H54 (cell line): ENCODE measurements around the gene XPO5.
"Not testable (repeated sequence)": the region's sequence is repeated elsewhere in the genome, so short reads cannot be mapped to it uniquely, and the experiment has no call there.

Experiments used
- DNase-seq: peaks from one replicate; pipeline ENCODE4 v3.0.0; 2011; ENCODE audit warnings: low spot score, mixed read lengths; ENCODE audit not compliant: insufficient read length
- FAIRE-seq: peaks from 3 replicates; lab custom pipeline; 2011; peaks lifted over from hg19 to GRCh38; lab: Jason Lieb, UNC
- POLR2A ChIP-seq: IDR thresholded peaks from 2 replicates; pipeline ENCODE4 v1.6.1; 2011; ENCODE audit warnings: low read depth, mild to moderate bottlenecking, low read length

Gene XPO5

GRCh38 chr6:43504756-43505593, 70.9 kb downstream of the XPO5 start:
- no peak for TF ChIP-seq POLR2A
- DNase-seq (no peak), FAIRE-seq (no peak)

- no peak for TF ChIP-seq POLR2A
- no peak for DNase-seq
- FAIRE-seq = no peak
These were observed 72.4 kb downstream of the XPO5 start for GRCh38 chr6:43503443-43503842.

GRCh38 chr6:43502666-43503065, 73.2 kb downstream of the XPO5 start:
- no peak for DNase-seq
- TF ChIP-seq POLR2A = no peak
- no peak for FAIRE-seq

- DNase-seq = no peak
- FAIRE-seq = no peak
- TF ChIP-seq POLR2A = no peak
These were observed 74.9 kb downstream of the XPO5 start for GRCh38 chr6:43500921-43501320.

- no peak for TF ChIP-seq POLR2A
- FAIRE-seq = no peak
These were observed 76.6 kb downstream of the XPO5 start for GRCh38 chr6:43499028-43499815.

GRCh38 chr6:43498291-43498690, 77.5 kb downstream of the XPO5 start:
- FAIRE-seq, DNase-seq: not testable (repeated sequence)

More at GRCh38 chr6:43499028-43499815, 76.6 kb downstream of the XPO5 start:
- DNase-seq = no peak

- DNase-seq (no peak), FAIRE-seq (no peak)
These were observed 78.1 kb downstream of the XPO5 start for GRCh38 chr6:43497689-43498088.

GRCh38 chr6:43497129-43497396, 78.8 kb downstream of the XPO5 start:
- FAIRE-seq = no peak
- no peak for DNase-seq
- no peak for TF ChIP-seq POLR2A

More at GRCh38 chr6:43497689-43498088, 78.1 kb downstream of the XPO5 start:
- no peak for TF ChIP-seq POLR2A

GRCh38 chr6:43496370-43497128, 79.3 kb downstream of the XPO5 start:
- no peak for TF ChIP-seq POLR2A
- FAIRE-seq (no peak), DNase-seq (peak; percentile 93)

GRCh38 chr6:43495409-43495941, 80.4 kb downstream of the XPO5 start:
- DNase-seq (no peak), FAIRE-seq (no peak)
- TF ChIP-seq POLR2A = no peak

GRCh38 chr6:43494766-43495165, 81.1 kb downstream of the XPO5 start:
- no peak for TF ChIP-seq POLR2A
- no peak for FAIRE-seq

GRCh38 chr6:43494321-43494720, 81.5 kb downstream of the XPO5 start:
- no peak for DNase-seq
- FAIRE-seq = no peak
- no peak for TF ChIP-seq POLR2A

More at GRCh38 chr6:43494766-43495165, 81.1 kb downstream of the XPO5 start:
- DNase-seq = no peak

GRCh38 chr6:43493833-43494232, 82.0 kb downstream of the XPO5 start:
- FAIRE-seq (no peak), DNase-seq (no peak)
- no peak for TF ChIP-seq POLR2A

GRCh38 chr6:43493230-43493629, 82.6 kb downstream of the XPO5 start:
- FAIRE-seq (no peak), DNase-seq (no peak)
- TF ChIP-seq POLR2A = no peak
